T-helper 22 cell (primary cell): ENCODE results near the gene DAB2.
"Not testable (repeated sequence)": the region's sequence is repeated elsewhere in the genome, so short reads cannot be mapped to it uniquely, and the experiment has no call there.

Experiments used
- DNase-seq: peaks from one replicate; pipeline ENCODE4 v3.0.0-alpha.2; 2020; ENCODE audit warnings: low read depth

DAB2 gene

GRCh38 chr5:39340506-39340905 is 84.3 kb downstream of the DAB2 start:
- DNase-seq: no peak

DNA sequence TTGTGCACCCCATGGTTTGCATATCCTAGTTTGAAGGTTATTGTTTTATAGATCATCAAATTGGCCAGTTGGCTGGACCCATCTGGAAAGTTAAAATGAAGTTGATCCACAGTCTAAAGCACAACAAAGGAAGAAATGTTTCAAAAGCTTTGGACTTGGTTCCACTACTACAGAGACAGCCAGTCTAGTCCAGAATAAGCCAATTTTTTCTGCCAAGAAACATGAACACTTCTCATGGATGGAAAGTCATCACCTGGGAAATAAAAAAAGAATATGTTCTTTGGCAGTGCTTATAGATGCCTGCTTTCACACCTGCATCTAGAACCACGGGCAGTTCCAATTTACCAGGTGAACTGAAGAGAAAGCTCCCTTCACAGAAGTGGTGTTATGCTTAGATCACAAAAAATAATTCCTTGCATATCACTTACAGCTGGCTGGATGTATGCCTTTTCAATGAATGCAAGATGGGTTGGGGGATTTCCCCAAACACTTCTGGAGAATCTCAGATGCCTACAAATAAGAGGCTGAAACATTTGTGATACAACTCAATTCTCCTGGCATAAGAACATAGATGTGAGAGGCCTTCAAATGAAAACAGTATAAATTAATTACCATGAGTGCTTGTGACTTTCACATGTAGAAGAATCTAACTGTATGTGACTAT is 87.4 kb downstream of the DAB2 start:
- DNase-seq: no peak

- not testable (repeated sequence) for DNase-seq
These were observed 90.5 kb downstream of the DAB2 start for GRCh38 chr5:39334296-39334695.

DNA sequence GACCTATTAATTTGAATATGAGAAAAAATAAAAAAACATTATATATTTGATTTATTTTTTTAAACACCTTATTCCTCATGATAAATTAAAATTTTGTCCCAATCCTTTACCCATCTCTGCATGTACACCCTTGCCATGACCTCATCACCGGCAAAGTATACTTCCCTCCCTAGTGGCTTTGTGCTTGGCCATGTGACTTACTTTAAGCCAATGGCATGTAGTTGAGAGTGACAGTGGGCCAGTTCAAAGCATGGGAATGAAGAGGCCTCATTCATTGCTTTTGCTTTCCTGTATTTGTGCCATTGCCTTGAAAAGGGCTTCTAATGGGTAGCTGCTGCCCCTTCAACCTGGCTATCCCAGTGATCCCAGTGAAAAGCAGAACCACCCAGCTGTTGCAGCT is 91.7 kb downstream of the DAB2 start:
- no peak for DNase-seq

GRCh38 chr5:39331861-39332381 is 92.9 kb downstream of the DAB2 start:
- no peak for DNase-seq

DNA sequence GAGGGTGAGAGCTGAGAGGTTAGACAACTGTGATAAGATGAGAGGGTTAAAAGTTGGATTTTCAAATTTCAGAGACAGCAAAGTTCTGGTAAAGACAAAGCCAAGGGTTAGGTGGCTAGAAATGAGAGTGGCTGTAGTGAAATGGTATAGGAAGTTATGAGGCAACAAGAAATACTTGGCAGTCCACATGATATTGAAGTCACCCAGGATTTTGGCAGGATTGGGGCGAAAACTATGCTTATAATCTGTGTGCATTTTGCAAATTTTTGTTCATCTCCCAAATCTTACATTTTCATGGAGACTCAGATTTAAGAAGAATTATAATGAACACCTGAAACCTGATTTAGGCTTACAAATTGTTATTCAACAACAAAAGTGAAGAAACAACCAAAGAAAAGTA is 96.0 kb downstream of the DAB2 start:
- DNase-seq: no peak

GRCh38 chr5:39323542-39323941 is 101.2 kb downstream of the DAB2 start:
- no peak for DNase-seq
